HG03095 (cell line): ENCODE results near the gene ANP32A.

Experiments used
- ATAC-seq: cut with Tn5 transposase; IDR thresholded peaks from one replicate; pipeline ENCODE4 v1.9.1; 2021; ENCODE audit warnings: moderate library complexity; ENCODE audit not compliant: unreplicated experiment

ANP32A gene

GRCh38 chr15:68821190-68821840, 620 bp upstream of the ANP32A start:
- peak; percentile 2 for ATAC-seq

- no peak for ATAC-seq
These were observed 1.0 kb downstream of the ANP32A start for GRCh38 chr15:68819495-68820294.

- ATAC-seq, result no peak
These were observed 1.8 kb downstream of the ANP32A start for GRCh38 chr15:68818769-68819494.

GRCh38 chr15:68818066-68818768, 2.5 kb downstream of the ANP32A start:
- ATAC-seq, result no peak

- peak; percentile 33 for ATAC-seq
These were observed 3.2 kb downstream of the ANP32A start for GRCh38 chr15:68817304-68818065.

- ATAC-seq, result no peak
These were observed 3.8 kb downstream of the ANP32A start for GRCh38 chr15:68816795-68817303.

GRCh38 chr15:68816158-68816557, 4.5 kb downstream of the ANP32A start:
- no peak for ATAC-seq

GRCh38 chr15:68815598-68815997, 5.1 kb downstream of the ANP32A start:
- no peak for ATAC-seq

- no peak for ATAC-seq
These were observed 6.1 kb downstream of the ANP32A start for GRCh38 chr15:68814596-68814995.

- no peak for ATAC-seq
These were observed 7.9 kb downstream of the ANP32A start for GRCh38 chr15:68812597-68813431.

GRCh38 chr15:68812069-68812468, 8.6 kb downstream of the ANP32A start:
- ATAC-seq, result no peak

GRCh38 chr15:68809517-68809916, 11.2 kb downstream of the ANP32A start:
- ATAC-seq, result no peak

GRCh38 chr15:68808770-68809169, 11.9 kb downstream of the ANP32A start:
- no peak for ATAC-seq

GRCh38 chr15:68808091-68808490, 12.6 kb downstream of the ANP32A start:
- no peak for ATAC-seq

- no peak for ATAC-seq
These were observed 13.4 kb downstream of the ANP32A start for GRCh38 chr15:68807249-68807648.

- ATAC-seq, result no peak
These were observed 14.3 kb downstream of the ANP32A start for GRCh38 chr15:68806220-68807060.

- ATAC-seq, result no peak
These were observed 18.3 kb downstream of the ANP32A start for GRCh38 chr15:68802373-68802772.

GRCh38 chr15:68801572-68802148, 19.0 kb downstream of the ANP32A start:
- ATAC-seq, result no peak
